K562 (cell line): Measurements from ENCODE around the gene SLC7A14.

Source experiments
- BACH1 ChIP-seq: fragments of 200-800 bp; sonication (Bioruptor generic); IDR thresholded peaks from 2 replicates; pipeline ENCODE4 v1.6.1; 2016; ENCODE audit warnings: missing genetic modification characterization, missing compliant biosample characterization
- BRCA1 ChIP-seq, 2 experiments: fragments of 450-650 bp in 1 of 2; sonication (generic) in 1 of 2; formaldehyde crosslinking in 1 of 2; IDR thresholded peaks; 2 replicates each; pipeline versions ENCODE4 v1.5.0 to v1.6.1; 2017 to 2020; ENCODE audit warnings: mild to moderate bottlenecking in 1 of 2, missing genetic modification reagents in 1 of 2
- CHD4 ChIP-seq: fragments of 200-600 bp; sonication (generic); IDR thresholded peaks from 3 replicates; pipeline ENCODE4 v1.6.1; 2012; ENCODE audit warnings: low read depth, mild to moderate bottlenecking, mixed read lengths, low read length, inconsistent platforms; ENCODE audit not compliant: insufficient read depth, insufficient replicate concordance, poor library complexity, severe bottlenecking
- DIDO1 ChIP-seq: fragments of 450-650 bp; IDR thresholded peaks from 2 replicates; pipeline ENCODE4 v1.6.1; 2016; ENCODE audit warnings: low read depth, missing biosample characterization, missing genetic modification characterization
- E2F1 ChIP-seq: sonication (generic); formaldehyde crosslinking; IDR thresholded peaks from 2 replicates; pipeline ENCODE4 v1.8.1; 2023; ENCODE audit warnings: mild to moderate bottlenecking, missing genetic modification reagents, moderate library complexity
- MCM3 ChIP-seq: fragments of 450-650 bp; IDR thresholded peaks from 2 replicates; pipeline ENCODE4 v1.6.1; 2016
- MTF1 ChIP-seq: fragments of 250-450 bp; sonication (Bioruptor Pico); IDR thresholded peaks from 2 replicates; pipeline ENCODE4 v1.9.0; 2021; ENCODE audit warnings: moderate library complexity, mild to moderate bottlenecking, inconsistent platforms, borderline replicate concordance
- PKNOX1 ChIP-seq: fragments of 450-650 bp; IDR thresholded peaks from 2 replicates; pipeline ENCODE4 v1.6.1; 2016
- RFX5 ChIP-seq: IDR thresholded peaks from 2 replicates; pipeline ENCODE4 v1.6.1; 2011; ENCODE audit warnings: low read depth, mild to moderate bottlenecking, improper control_type of control experiment, low read length
- TCF7 ChIP-seq: sonication (generic); IDR thresholded peaks from 2 replicates; pipeline ENCODE4 v1.6.1; 2016; ENCODE audit warnings: antibody characterized with exemption, borderline replicate concordance
- ZNF12 ChIP-seq: sonication (generic); formaldehyde crosslinking; IDR thresholded peaks from 2 replicates; pipeline ENCODE4 v1.4.0; 2020; ENCODE audit warnings: mild to moderate bottlenecking, missing genetic modification reagents
- TF ChIP-seq, protein P1 (sequence below): sonication (generic); formaldehyde crosslinking; IDR thresholded peaks from 2 replicates; pipeline ENCODE4 v1.8.0; 2022; ENCODE audit warnings: missing genetic modification reagents, mild to moderate bottlenecking, borderline replicate concordance

DNA sequence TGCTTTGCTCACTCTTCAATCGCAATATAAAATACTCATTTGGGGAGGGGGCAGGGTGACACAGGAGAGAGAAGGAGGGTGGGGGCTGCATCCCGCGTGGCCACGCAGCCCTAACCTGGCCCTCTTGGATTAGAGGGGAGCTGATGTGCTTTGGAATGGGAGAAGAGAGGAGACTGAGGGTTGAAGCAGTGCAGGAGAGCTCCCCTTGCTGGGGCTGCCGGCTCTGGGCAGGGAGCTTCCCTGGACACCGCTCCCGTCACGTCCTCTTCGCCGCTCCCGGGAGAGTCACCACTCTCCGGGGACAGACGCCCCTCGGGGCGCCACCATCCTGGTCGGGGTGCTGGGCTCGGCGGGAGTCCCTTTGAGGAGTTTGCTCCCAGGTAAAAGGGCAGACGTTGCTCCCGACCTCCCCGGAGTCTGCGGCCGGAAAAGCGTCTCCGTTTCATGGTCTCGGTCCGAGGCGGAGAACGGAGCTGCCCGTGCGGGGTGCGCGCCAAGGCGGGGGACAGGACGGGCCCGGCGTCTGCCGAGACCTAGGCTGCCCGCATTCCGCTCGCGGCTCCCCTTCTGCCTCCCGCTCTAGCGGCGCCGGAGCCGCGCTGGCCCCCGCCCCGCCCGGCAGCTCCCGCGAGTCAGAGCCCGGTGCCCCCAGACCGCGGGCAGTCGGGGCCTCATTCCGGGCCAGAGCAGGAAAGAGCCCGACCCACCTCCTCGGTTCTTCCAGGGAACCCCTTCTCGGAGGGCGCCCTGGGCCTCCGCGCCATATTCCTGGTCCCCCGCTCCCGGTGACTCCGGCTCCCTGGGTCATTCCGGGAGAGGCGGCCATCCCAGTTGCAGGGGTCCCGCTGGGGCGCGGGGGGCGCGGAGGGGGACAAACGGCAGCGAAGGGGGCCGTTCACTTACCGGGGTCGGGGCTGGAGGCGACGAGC, 603 bp downstream of the SLC7A14 start:
- TF ChIP-seq RFX5: no peak
- no peak for TF ChIP-seq BRCA1 (IDR thresholded peaks at IDR 0.05)
- TF ChIP-seq BRCA1 (CRISPR knock-in tag; IDR thresholded peaks at IDR 0.05): no peak
- no peak for TF ChIP-seq MTF1
- no peak for TF ChIP-seq TCF7
- no peak for TF ChIP-seq DIDO1
- TF ChIP-seq PKNOX1: no peak
- TF ChIP-seq E2F1: no peak
- no peak for TF ChIP-seq MCM3
- no peak for TF ChIP-seq BACH1 (tag)
- TF ChIP-seq CHD4: no peak
- TF ChIP-seq, protein P1, sequence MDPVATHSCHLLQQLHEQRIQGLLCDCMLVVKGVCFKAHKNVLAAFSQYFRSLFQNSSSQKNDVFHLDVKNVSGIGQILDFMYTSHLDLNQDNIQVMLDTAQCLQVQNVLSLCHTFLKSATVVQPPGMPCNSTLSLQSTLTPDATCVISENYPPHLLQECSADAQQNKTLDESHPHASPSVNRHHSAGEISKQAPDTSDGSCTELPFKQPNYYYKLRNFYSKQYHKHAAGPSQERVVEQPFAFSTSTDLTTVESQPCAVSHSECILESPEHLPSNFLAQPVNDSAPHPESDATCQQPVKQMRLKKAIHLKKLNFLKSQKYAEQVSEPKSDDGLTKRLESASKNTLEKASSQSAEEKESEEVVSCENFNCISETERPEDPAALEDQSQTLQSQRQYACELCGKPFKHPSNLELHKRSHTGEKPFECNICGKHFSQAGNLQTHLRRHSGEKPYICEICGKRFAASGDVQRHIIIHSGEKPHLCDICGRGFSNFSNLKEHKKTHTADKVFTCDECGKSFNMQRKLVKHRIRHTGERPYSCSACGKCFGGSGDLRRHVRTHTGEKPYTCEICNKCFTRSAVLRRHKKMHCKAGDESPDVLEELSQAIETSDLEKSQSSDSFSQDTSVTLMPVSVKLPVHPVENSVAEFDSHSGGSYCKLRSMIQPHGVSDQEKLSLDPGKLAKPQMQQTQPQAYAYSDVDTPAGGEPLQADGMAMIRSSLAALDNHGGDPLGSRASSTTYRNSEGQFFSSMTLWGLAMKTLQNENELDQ (CRISPR knock-in tag): no peak
- no peak for TF ChIP-seq ZNF12
